Measurements from ENCODE around the gene ILDR1. TPM values are rescaled to one million over a fixed set of nuclear protein-coding genes. Genes with fewer than 3 reads are reported as not detected.

The ILDR1 gene
- total and polyA plus RNA-seq, 2 donors from 2014 or later: 11.9 to 17.7 TPM

DNA sequence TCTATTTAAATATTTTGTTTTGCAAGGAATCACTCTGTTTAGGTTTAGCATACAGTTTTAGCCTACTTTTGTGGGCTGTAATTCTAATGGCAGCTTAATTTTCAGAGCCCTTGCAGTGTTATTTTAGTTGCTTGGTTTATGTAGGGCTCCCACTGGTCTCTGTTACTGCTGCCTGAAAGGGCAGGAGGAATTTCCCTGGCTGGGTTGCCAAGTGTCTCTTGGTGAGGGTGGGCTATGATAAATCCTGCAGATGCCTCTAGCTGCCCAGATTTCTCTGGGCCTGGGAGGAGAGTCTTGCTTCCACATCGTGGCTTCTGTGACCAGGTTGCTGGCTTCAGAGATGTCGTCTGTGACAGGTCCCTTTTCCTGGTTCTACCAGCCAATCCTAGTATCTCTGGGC is 36.2 kb downstream of the ILDR1 start:
- no peak for FAIRE-seq
- Histone ChIP-seq H3K4me3 (ENCODE audit: low read length in 3 of 3) (no peak overlapping the region), H3K36me3 (ENCODE audit: control insufficient read depth in 2 of 3, insufficient read depth in 3 of 3, low read length in 3 of 3) (no peaks in the 10 kb centered on the region), H3K9ac (ENCODE audit: low read length in 3 of 3) (no peak overlapping the region), H3K27me3 (ENCODE audit: control insufficient read depth, insufficient read depth, low read length) (no peaks in the 10 kb centered on the region), H3K9me3 (ENCODE audit: control insufficient read depth in 2 of 3, insufficient read depth in 1 of 3, low read length in 3 of 3) (peaks cover 0 to 8% (median 0%) of the 10 kb centered on the region in 3 donors), H3K4me1 (ENCODE audit: control insufficient read depth in 2 of 3, insufficient read depth in 2 of 3, low read depth in 1 of 3, low read length in 3 of 3) (peaks cover 0 to 9% (median 0%) of the 10 kb centered on the region in 3 donors), H3K27ac (ENCODE audit: low read depth in 2 of 2, low read length in 2 of 2) (no peak overlapping the region)
- intact Hi-C loops (cut with DNase I): no loop called here
- TF ChIP-seq, protein P1, sequence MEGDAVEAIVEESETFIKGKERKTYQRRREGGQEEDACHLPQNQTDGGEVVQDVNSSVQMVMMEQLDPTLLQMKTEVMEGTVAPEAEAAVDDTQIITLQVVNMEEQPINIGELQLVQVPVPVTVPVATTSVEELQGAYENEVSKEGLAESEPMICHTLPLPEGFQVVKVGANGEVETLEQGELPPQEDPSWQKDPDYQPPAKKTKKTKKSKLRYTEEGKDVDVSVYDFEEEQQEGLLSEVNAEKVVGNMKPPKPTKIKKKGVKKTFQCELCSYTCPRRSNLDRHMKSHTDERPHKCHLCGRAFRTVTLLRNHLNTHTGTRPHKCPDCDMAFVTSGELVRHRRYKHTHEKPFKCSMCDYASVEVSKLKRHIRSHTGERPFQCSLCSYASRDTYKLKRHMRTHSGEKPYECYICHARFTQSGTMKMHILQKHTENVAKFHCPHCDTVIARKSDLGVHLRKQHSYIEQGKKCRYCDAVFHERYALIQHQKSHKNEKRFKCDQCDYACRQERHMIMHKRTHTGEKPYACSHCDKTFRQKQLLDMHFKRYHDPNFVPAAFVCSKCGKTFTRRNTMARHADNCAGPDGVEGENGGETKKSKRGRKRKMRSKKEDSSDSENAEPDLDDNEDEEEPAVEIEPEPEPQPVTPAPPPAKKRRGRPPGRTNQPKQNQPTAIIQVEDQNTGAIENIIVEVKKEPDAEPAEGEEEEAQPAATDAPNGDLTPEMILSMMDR (IDR thresholded peaks at IDR 0.05; ENCODE audit: borderline replicate concordance, extremely low read depth, insufficient read depth): no peak
- no peak for DNase-seq

DNA sequence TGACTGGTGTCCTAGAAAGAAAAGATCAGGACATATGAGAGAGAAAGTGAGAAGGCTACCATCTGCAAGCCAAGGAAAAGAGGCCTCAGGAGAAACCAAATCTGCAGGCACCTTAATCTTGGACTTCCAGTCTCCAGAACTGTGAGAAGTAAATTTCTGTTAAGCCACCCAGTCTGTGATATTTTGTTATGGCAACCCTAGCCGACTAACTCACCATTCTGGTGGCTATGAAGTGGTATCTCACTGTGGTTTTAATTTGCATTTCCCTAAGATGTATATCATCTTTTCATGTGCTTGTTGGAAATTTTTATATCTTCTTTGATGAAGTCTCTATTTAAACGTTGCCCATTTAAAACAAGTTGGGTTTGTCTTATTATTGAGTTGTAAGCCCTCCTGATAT is 40.6 kb downstream of the ILDR1 start:
- Histone ChIP-seq H3K36me3 (ENCODE audit: control insufficient read depth in 2 of 3, insufficient read depth in 3 of 3, low read length in 3 of 3) (no peaks in the 10 kb centered on the region), H3K27me3 (ENCODE audit: control insufficient read depth, insufficient read depth, low read length) (no peaks in the 10 kb centered on the region), H3K9ac (ENCODE audit: low read length in 3 of 3) (no peak overlapping the region), H3K9me3 (ENCODE audit: control insufficient read depth in 2 of 3, insufficient read depth in 1 of 3, low read length in 3 of 3) (peaks cover 0 to 8% (median 0%) of the 10 kb centered on the region in 3 donors), H3K4me1 (ENCODE audit: control insufficient read depth in 2 of 3, insufficient read depth in 2 of 3, low read depth in 1 of 3, low read length in 3 of 3) (no peaks in the 10 kb centered on the region), H3K27ac (ENCODE audit: low read depth in 2 of 2, low read length in 2 of 2) (no peak overlapping the region), H3K4me3 (ENCODE audit: low read length in 3 of 3) (no peak overlapping the region)
- TF ChIP-seq, protein P1 (IDR thresholded peaks at IDR 0.05; ENCODE audit: borderline replicate concordance, extremely low read depth, insufficient read depth): no peak
- intact Hi-C loops (cut with DNase I): no loop called here
- DNase-seq (no peak), FAIRE-seq (no peak)

DNA sequence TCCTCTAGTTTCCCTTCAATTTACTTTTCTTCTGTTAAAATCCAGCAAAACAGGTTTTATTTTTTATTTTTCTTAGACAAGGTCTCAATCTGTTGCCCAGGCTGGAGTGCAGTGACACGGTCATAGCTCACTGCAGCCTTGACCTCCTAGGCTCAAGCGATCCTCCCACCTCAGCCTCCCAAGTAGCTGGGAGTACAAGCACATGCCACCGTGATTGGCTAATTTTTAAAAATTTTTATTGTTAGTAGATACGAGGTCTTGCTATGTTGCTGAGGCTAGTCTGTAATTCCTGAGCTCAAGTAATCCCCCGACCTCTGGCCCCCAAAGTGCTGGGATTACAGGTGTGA is 41.6 kb downstream of the ILDR1 start:
- intact Hi-C loops (cut with DNase I): no loop called here
- FAIRE-seq (no peak), DNase-seq (no peak)
- Histone ChIP-seq H3K4me1 (ENCODE audit: control insufficient read depth in 2 of 3, insufficient read depth in 2 of 3, low read depth in 1 of 3, low read length in 3 of 3) (no peaks in the 10 kb centered on the region), H3K27me3 (ENCODE audit: control insufficient read depth, insufficient read depth, low read length) (no peaks in the 10 kb centered on the region), H3K9me3 (ENCODE audit: control insufficient read depth in 2 of 3, insufficient read depth in 1 of 3, low read length in 3 of 3) (peaks cover 0 to 8% (median 0%) of the 10 kb centered on the region in 3 donors), H3K4me3 (ENCODE audit: low read length in 3 of 3) (no peak overlapping the region), H3K27ac (ENCODE audit: low read depth in 2 of 2, low read length in 2 of 2) (no peak overlapping the region), H3K36me3 (ENCODE audit: control insufficient read depth in 2 of 3, insufficient read depth in 3 of 3, low read length in 3 of 3) (no peaks in the 10 kb centered on the region), H3K9ac (ENCODE audit: low read length in 3 of 3) (no peak overlapping the region)
- TF ChIP-seq, protein P1 (IDR thresholded peaks at IDR 0.05; ENCODE audit: borderline replicate concordance, extremely low read depth, insufficient read depth): no peak

All from kidney (tissue), 14 donors.